Spleen (tissue), 7 donors: ENCODE results near the gene TMEM108.

Experiments used
- CTCF ChIP-seq, 11 experiments: fragments of 200-600 bp in 7 of 11; fragments of 450-650 bp in 4 of 11; sonication (generic) in 4 of 11; IDR thresholded peaks in 8 of 11; conservative IDR thresholded peaks in 3 of 11; 1 replicate in 7 of 11; 2 replicates in 4 of 11; pipeline versions ENCODE4 v1.4.0 to v1.8.0; 2016 to 2021; ENCODE audit warnings: antibody characterized with exemption in 11 of 11, inconsistent platforms in 4 of 11, mild to moderate bottlenecking in 1 of 11
- POLR2AphosphoS5 ChIP-seq, 3 donors: sonication (generic); formaldehyde crosslinking; IDR thresholded peaks; one replicate each; pipeline ENCODE4 v1.5.1; 2017; ENCODE audit warnings: antibody characterized with exemption in 3 of 3
- donor health status: DM: no; HTN: no; CAD: no; lungs with moderate emphysema.
- donor health status: DM: no; HTN: no; CAD: no.
- donor health status: DM: no; HTN: no; CAD: no.

GRCh38 chr3:133328373-133328772 lies 290.2 kb downstream of the TMEM108 start:
- TF ChIP-seq CTCF (IDR thresholded peaks at IDR 0.05 in 8 of 11, conservative IDR thresholded peaks at IDR 0.05 in 3 of 11) (no peak), POLR2AphosphoS5 (IDR thresholded peaks at IDR 0.05) (no peak)
